Measurements from ENCODE around the gene FERMT3.
A peak's percentile ranks its signal among the peaks of the same experiment; 100 is the strongest.
"Not testable (repeated sequence)": the region's sequence is repeated elsewhere in the genome, so short reads cannot be mapped to it uniquely, and the experiment has no call there.

The FERMT3 gene

GRCh38 chr11:64237484-64237951 is 31.0 kb downstream of the FERMT3 start:
- DNase-seq = no peak

- DNase-seq = no peak
Measured at GRCh38 chr11:64238076-64238475, 31.6 kb downstream of the FERMT3 start.

- no peak for DNase-seq
Measured at GRCh38 chr11:64238999-64239398, 32.5 kb downstream of the FERMT3 start.

- no peak for DNase-seq
Measured at GRCh38 chr11:64239662-64240434, 33.3 kb downstream of the FERMT3 start.

- peak; percentile 93 to 98 (median 94) for DNase-seq
Measured at GRCh38 chr11:64240435-64241240, 34.1 kb downstream of the FERMT3 start, which contains the start of gene FKBP2. Gene FKBP2, plus strand, starts transcription at chr11:64241095. Its CDS starts 1,293 bp downstream, at chr11:64242388.

GRCh38 chr11:64241241-64241490 is 34.6 kb downstream of the FERMT3 start:
- peak; percentile 99 for DNase-seq

- DNase-seq = no peak
Measured at GRCh38 chr11:64241491-64242374, 35.2 kb downstream of the FERMT3 start.

GRCh38 chr11:64243236-64243854 is 36.8 kb downstream of the FERMT3 start:
- DNase-seq = no peak

GRCh38 chr11:64244107-64244506 is 37.6 kb downstream of the FERMT3 start:
- DNase-seq = no peak

- no peak for DNase-seq
Measured at GRCh38 chr11:64244966-64245365, 38.4 kb downstream of the FERMT3 start.

GRCh38 chr11:64245401-64245796 is 38.9 kb downstream of the FERMT3 start:
- peak in 1 of 4 experiments; percentile 34 for DNase-seq

- peak; percentile 31 to 71 (median 50) for DNase-seq
Measured at GRCh38 chr11:64245797-64246620, 39.5 kb downstream of the FERMT3 start.

- DNase-seq = not testable (repeated sequence)
Measured at GRCh38 chr11:64246621-64246870, 40.0 kb downstream of the FERMT3 start.

- DNase-seq = peak; percentile 62 to 71 (median 67)
Measured at GRCh38 chr11:64246871-64247728, 40.6 kb downstream of the FERMT3 start, which contains the start of gene PPP1R14B. Gene PPP1R14B, minus strand, starts transcription at chr11:64246943. Its CDS starts 270 bp downstream, at chr11:64246673.

GRCh38 chr11:64247729-64248531 is 41.4 kb downstream of the FERMT3 start:
- DNase-seq = no peak

- DNase-seq = no peak
Measured at GRCh38 chr11:64248578-64248977, 42.1 kb downstream of the FERMT3 start.

- DNase-seq = no peak
Measured at GRCh38 chr11:64249038-64249437, 42.5 kb downstream of the FERMT3 start.

GRCh38 chr11:64249563-64250414 is 43.3 kb downstream of the FERMT3 start:
- no peak for DNase-seq

All from activated CD4-positive, CD25-positive, alpha-beta regulatory T cell (primary cell).